ENCODE measurements around the gene LBR.
"Not testable (repeated sequence)": the region's sequence is repeated elsewhere in the genome, so short reads cannot be mapped to it uniquely, and the experiment has no call there.

Gene LBR

DNA sequence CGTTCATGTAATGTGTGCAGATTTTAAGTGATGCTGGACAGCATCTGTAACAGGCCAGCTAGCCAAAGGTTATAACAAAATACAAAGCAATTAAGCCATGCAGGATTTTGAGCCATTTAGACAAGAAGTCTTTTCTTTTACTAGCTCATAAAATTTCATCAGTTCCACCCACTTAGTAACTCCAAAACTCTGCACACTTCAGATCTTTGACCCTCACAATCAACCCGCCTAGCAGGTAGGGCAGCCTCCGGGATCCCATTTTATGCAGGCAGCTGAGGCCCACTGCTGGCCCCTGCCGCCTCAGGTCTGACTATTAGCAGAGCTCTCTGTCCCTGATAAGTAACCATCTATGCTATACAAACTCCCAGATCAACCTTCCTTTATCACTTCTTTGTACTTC is 9.2 kb downstream of the LBR start:
- DNase-seq: no peak

DNA sequence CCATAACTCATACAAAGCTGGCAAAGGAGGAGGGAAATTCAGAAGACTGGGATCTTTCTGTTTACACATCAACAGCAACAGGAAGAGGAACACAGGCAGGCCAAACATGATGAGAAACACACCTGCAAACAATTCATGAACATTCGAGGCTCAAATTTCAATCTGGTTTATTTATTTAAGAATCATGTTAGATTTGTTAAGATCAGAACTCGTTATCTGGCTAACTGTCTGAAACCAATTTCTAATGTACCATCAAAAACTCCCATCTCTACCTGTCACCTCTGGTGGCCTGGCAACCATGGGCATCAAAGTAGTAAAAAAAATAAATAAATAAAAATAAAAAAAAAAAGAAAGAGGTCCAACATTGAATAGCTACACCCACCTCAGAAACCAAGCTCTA is 9.8 kb downstream of the LBR start:
- DNase-seq: no peak

DNA sequence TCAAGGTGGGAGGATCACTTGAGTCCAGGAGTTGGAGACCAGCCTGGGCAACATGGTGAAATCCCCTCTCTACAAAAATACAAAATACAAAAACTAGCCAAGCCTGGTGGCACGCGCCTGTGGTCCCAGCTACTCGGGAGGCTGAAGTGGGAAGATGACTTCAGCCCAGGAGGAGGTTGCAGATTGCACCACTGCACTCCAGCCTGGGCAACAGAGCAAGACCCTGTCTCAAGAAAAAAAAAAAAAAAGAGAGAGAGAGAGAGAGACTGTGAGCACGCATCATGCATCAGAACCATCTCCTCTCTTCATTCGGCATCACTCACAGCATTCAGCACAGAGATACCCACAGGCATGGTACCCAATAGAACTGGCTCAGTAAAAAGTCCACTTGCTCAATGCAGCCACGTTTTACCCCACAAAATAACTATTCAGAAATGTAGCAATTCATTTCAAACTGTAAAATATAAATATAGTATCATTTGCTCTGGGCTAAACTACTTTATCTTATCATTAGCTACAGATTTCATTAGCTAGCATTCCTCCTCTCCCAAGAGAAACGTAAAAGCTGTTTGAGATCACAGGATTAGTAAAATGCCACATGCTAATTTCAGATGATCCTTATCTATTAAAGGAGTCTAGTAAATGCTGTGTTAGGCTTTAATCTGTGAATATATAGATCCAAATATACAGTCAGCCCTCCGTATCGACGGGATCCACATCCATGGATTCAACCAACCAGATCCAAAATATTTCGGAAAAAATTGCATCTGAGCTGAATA is 11.7 kb downstream of the LBR start:
- no peak for DNase-seq

DNA sequence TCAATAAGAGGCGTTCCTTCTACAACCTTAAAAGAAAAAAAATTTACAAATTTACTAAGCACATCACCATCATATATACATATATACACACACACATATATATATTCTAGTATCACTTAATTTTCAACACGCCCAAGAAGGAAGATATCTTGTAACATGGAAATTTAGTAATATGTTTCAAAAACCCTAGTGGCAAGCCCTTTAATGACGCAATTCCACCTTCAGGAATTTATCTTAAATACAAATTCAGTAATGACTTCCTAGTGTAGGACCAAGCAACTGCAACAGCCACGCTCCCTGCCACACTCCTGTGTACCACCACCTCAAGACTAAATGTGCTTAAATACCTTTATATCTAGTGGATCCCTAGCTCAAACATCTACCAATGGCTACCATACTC is 12.5 kb downstream of the LBR start:
- DNase-seq: no peak

DNA sequence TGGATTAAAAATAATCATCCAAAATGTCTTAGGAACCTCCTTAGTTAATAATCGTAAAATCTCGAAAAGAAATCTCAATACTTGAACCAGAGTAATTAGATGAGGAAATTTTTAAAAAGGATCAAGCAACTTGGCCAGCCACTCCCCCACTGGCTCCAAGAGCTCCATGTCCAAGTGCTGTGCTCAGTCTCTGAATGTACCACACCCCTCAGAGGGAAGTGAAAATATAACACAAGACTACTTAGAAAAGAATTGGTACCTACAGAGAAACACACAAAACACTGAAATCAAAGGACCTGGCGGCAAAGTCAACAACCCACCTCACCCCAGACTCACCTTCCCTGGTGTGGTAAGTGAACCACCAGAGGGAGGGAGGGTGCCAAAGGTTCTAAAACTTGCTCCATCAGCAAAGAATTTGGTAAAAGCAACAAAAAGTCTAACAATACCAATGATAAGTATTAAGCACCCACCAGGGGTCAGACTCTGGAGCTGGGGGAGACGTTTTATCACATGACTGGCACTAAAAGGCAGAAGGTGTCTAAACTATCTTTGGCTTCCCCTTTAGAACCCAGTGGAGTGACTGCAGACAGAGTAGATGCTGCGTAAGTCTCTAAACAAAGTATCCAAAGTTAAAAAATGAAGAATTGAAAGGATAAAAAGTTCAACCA is 14.0 kb downstream of the LBR start:
- DNase-seq: no peak

DNA sequence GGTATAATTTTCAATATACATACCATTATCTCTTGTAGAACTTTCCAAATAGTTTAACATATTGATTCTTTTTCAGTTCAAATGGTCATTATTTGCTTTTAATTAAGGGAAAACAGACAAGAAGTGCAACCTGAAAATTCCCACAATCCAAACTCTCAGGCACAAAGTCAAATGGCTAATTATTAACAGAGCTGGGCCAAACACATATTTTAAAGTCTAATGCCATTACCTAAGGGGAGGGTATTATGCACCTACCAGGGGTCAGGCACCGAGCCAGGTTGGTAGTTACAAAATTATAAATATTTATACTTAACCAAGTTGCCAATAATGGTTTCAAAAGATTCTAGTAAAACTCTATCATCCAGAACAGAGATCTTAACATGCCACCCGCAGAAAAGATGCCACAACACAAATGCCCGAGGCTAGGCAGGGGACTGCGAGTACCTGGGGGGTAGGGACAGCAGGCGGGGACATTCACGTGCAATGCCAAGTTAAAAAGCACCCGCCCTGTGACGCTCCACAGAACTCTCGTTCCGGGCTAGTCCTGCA is 15.0 kb downstream of the LBR start:
- DNase-seq: no peak

DNA sequence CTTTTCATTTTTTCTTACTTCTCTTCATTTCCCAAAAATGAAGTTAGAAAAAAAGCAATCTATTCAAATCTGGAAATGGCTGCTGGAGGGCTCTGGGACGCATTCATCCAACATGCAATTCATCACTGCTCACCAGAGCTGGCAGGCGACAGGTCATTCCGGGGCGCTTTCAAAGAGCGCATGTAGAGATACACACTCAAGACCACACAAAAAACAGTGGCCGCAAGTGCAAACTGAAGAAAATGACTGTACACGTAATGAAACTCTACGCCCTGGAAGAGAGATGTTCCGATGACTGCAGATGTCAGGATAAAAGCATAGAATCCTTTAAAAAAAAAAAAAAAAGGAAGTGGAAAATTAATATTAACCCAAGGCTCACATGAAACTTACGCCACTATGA is 15.5 kb downstream of the LBR start:
- no peak for DNase-seq

DNA sequence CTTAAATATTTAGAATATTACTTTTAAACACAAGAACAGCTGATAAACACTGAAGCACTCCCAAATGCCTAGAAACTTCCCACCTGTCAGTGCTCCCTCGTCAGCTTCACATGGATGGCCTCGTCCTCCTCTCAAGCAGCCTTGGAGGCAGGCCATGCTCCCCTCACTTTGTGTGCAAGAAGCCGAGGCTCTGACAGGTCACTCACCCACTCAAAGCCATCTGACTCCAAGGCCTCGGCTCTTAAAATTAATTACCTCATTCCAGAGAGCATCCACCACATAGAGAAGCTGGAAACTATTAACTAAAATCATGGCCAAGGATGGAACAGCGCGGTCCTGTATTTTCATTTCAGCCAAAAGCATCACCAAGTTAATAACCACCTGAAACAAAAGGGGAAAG is 17.8 kb downstream of the LBR start:
- DNase-seq: no peak

DNA sequence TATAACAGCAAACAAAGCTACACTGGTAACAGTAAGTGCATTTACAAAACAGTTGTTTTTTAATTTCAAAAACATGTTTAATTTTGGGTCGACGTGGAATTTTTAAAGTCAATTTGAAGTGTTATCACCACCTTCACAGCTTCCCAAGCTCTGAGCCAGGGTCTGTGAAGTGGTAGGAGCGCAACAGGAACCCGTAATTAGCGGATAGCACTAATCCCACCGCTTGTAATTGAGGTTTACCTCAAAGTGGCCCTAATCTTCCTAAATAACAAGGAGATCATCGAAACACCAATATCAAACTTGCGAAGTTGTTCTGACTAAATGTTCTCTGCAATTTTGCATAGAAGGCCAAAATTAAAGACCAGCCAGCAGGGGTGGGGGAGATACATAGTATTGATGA is 18.8 kb downstream of the LBR start:
- DNase-seq: no peak

DNA sequence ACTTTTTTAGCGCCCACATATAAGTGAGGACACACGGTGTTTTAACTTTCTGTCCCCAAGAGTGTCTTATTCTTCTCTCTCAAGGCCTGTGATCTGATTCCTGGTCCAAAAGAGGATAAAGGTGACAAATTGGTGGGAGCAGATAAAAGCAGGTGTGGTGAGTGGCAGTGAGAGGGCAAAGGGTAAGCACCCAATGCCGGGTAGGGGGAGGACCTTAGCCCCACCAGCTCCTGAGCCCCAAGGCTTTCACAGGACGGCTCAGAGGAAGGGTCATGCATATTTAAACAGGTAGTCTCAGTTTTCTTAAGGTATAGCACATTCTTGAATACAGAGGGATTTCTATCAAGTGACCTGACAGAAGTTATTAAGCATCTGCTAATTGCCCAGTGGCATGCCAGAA is 19.6 kb downstream of the LBR start:
- DNase-seq: no peak

DNA sequence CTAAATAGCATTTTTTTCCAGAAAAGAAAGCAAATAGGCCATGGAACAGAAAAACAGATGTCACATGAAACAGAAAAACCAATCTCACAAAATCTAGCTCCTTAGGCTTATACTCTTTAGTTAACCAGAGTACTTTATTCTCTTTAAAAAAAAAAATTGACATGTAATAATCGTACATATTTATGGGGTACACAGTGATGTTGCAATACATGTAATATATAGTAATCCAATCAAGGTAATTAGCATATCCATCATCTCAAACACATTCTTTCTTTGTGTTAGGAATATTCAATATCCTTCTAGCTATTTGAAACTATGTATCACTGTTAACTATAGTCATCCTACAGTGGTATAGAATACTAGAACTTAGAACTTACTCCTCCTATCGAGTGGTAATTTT is 20.1 kb downstream of the LBR start:
- DNase-seq: no peak

DNA sequence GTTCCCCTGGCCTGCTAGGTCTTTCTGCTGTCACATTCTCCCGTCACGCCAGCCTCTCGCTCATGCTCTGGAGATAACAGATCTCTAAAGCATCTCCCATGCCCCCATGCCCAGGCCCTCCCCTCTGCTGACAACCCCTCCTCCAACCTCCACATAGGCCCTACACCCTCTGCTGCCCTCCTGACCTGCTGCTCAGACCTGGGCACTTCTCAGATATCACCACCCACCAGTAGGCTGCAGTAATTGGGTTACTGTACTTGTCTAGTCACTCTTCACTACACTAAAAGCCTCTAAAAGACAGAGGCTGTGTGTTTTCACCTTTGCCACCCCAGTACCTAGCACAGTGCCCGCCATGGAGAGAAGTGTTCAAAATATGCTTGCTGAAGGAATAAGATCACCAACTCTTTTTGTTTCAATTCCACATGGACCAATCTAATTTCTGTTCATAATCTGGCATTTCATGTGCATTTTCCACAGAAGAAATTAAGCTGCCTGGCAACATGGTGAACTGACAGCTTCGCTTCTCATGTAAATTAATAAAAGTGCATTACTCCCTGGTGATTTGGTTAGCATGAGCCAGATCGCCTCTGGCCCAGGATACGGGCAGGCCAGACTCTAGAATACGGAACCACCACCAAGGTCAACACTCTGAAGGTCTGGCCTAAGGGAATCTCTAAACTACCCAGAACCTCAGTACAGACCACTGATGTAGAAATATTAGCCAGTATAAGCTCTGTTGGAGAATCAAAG is 20.7 kb downstream of the LBR start:
- no peak for DNase-seq

DNA sequence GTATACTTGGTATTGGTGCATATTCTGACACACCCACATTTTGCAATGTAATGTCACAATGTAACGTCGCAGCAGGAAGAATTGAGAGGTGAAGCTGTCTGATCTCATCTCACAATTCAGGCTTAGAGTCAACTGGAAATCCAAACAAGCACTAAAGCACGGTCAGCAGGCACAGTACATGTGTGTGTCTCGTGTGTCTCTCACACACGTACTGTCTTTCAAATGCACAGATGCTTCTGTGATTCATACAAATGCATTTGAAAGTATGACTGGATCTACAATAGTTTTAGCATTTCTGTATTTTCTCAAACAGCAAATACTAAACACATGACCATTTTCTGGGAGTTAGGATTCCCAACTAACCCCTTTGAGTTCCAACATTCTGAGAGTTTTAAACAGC is 26.9 kb downstream of the LBR start:
- DNase-seq: no peak

DNA sequence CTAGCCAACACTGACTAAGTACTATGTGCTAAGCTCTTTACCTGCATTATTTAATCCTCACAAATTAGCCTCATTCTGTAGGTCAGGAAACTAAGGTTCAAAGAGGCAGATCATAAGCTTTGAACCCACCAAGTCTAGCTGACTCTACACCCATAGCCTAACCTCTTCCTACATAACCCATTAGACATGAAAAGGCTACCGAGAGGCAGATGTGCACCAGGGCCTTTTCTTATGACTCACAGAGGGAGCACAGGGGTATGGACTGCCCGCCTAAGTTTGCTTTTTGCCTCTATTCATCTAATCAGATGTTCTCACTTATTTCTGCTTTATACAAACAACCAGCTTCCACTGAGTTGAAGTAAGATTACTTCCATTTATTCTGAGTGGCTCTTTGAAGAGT is 31.5 kb downstream of the LBR start:
- no peak for DNase-seq

DNA sequence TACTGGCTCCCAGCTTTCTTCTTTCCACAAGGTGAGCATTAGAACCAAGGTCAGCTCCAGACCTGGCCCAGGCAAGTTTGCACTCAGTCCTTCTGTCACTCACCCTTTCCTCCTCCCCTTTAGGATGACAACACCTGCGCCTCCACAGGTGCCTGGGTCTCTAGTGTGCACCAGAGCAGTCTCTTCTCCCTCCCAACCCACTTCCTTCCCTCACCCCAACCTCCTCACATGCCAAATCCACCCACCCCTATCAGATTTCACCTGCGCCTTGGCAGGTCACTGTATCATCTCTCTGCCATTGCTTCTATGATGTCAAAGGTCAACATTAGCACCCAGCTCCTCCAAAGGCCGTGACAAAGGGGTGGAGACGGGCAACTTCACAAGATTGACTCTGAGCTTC is 38.0 kb downstream of the LBR start:
- DNase-seq: no peak

DNA sequence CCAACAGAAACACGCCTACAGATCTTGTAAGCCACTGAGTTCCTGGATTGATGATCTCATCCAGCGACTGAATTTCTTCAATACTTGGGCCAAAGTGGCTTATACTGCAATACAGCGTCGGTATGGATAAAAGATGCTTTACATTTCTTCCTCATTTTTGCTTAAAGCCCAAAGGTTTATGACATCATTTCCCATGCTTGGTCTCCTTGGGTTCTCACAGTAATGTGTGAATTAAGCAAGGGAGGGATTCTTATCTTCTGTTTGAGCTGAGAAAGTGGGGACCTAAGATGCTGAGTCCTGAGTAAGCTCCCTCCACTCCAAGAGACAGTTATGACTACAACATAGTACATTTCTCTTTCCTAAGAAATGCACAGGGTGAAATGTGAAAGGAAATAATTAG is 39.5 kb downstream of the LBR start:
- DNase-seq: no peak

DNA sequence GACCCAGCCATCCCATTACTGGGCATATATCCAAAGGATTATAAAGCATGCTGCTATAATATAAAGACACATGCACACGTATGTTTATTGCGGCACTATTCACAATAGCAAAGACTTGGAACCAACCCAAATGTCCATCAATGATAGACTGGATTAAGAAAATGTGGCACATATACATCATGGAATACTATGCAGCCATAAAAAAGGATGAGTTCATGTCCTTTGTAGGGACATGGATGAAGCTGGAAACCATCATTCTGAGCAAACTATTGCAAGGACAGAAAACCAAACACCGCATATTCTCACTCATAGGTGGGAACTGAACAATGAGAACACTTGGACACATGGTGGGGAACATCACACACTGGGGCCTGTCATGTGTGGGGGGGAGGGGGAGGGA is 41.0 kb downstream of the LBR start:
- DNase-seq: not testable (repeated sequence)

DNA sequence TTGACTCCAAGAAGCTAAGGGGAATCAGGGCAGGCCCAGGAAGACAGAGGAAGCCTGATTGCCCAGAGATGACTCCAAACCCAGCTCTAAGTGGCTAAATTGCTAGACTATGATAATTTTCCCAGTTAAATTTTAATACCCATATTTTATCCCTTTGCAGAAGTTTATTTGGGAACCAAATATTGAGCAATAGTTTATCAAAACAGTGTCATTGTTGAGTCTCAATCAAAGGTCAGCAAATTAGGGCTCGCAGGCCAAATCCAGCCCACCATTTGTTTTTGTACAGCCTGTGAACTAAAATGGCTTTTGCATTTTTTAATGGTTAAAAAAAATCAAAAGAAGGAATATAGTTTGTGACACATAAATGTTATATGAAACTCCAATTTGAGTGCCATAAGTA is 47.1 kb downstream of the LBR start:
- no peak for DNase-seq

DNA sequence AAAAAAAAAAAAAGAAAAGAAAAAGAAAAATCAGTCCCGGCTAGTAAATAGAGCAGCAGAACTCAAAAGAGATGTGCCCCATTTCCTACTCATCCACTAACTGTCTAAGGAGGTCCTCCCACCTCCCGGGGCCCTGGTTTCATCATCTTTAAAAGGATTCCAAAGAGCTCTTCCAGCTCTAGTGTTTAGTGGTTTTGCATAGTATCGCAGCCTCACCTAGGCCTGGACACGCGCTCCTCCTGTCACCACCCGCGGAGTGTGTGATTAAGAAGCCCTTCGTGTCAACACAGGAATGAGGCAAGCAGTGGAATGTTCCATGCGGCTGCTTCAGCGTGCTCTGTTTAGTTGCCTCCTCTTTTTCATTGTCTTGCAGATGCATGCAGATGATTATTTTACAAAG is 49.0 kb downstream of the LBR start:
- no peak for DNase-seq

DNA sequence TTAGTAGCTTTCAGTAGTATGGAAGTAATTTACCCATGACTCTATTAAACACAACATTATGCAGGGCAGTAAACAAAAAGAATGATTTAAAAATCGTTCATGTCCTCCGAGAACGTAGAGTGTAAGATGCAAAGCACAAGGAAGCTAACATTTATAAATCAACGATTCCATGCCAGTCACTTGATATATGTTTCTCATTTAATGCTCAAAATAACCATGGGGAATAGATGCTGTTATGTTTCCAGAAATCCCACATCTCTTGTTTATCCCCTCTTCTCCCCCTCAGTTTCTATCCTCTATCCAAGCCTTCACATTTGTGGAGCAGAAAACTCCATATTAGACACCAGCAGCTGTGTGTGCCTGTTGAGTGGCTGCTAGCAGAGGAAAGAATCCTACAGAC is 52.8 kb downstream of the LBR start:
- no peak for DNase-seq

DNA sequence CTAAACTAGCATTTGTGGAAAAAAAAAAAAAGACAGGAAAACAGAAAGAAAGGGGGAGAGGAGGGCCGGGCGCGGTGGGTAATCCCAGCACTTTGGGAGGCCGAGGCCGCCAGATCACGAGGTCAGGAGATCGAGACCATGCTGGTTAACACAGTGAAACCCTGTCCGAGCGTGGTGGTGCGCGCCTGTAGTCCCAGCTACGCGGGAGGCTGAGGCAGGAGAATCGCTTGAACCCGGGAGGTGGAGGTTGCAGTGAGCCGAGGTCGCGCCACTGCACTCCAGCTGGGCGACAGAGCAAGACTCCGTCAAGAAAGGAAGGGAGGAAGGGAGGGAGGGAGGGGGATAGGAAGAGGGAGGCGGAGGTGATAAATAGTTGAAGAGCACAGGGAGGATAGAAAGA is 54.7 kb downstream of the LBR start:
- DNase-seq: no peak

DNA sequence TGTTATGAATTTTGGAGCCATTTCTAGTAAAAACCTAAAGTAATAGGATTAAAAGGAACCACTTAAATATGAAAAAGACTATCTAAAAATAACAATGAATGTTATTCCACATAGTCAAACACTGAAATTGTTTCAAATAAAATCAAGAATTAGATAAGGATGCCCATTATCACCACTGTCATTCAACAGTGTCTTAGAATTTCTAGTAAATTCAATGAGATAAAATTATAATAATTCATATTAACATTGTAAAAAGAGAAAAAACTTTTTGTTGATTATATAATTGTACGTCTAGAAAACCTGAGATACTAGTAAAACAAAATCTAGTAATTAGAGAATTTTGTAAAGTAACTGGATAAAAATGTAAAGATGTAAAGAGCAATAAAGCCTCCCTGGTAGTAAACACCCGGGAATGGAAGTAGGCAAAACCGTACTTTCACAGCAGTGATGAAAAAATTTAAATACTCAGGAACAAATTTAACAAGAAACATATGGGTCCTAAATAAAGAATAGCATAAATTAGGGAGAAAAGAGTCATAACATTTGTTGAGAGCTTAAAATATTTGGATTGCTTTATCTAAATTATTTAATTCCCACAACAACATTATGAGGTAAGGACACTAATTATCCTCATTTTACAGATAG is 56.4 kb downstream of the LBR start:
- no peak for DNase-seq

DNA sequence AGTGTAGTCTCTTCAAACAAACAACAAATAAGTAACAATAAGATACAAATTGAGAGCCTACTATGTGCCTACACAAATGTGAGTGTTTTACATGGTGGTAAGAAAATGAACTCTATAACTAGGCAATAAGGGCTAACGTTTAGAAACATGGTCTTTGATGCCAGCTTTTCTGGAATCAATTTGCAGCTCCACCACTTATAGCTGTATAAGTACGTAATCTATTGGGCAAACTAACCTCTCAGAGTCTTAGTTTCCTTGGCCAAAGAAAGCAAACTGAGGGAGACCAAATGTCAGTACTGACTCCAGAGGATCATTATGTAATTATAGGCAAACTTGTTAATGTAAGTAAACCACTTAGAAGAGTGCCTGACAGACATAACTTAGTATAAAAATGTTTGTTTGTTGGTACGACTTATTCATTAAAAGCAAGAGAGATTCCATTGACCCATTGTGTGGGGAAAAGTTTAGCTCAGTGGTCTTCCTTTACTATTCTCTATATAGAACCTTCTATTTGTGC is 59.7 kb downstream of the LBR start:
- no peak for DNase-seq
